ENCODE results near the gene ADAMTS17.

DNA sequence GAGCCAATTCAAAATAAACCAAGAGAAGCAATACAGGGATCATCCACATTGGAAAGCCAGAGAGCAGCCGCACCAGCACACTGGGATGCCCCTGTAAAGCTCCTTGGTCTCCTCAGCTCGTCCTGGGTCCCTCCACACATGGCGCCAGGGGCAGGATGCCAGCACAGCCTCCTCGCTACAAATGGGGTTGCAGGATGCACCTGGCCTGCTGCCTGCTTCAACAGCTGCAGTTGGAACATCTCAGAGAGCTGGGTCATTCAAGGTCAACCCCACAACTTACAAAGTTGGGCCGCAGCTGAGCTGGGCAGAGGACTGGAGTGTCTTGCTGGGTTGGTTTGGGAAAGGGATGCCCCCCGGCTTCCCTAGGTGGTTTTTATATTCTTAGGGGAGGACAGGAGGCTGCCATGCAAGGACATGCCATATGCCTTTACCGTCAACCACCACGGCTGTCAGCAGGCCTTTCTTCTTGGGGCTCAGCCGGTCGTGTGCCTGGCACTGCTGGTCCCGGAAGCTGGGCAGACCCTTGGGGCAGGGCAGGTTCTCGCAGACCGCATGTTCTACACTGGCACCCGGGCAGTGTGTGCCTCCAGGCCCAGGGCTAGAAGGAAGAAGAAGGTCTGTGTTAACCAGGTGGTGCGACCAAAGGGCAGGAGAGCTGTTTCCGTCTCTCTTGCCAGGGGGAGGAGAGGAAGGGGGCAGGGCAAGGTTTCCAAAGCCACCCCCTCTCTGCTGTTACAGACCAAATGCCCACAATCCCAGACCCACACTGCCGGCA is 225.2 kb downstream of the ADAMTS17 start:
- TF ChIP-seq, protein P1, sequence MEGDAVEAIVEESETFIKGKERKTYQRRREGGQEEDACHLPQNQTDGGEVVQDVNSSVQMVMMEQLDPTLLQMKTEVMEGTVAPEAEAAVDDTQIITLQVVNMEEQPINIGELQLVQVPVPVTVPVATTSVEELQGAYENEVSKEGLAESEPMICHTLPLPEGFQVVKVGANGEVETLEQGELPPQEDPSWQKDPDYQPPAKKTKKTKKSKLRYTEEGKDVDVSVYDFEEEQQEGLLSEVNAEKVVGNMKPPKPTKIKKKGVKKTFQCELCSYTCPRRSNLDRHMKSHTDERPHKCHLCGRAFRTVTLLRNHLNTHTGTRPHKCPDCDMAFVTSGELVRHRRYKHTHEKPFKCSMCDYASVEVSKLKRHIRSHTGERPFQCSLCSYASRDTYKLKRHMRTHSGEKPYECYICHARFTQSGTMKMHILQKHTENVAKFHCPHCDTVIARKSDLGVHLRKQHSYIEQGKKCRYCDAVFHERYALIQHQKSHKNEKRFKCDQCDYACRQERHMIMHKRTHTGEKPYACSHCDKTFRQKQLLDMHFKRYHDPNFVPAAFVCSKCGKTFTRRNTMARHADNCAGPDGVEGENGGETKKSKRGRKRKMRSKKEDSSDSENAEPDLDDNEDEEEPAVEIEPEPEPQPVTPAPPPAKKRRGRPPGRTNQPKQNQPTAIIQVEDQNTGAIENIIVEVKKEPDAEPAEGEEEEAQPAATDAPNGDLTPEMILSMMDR (IDR thresholded peaks at IDR 0.05): no peak
- no peak for TF ChIP-seq POLR2A (IDR thresholded peaks at IDR 0.05)
